ENCODE data around the gene CACNA2D3.
"Not testable (repeated sequence)": the region's sequence is repeated elsewhere in the genome, so short reads cannot be mapped to it uniquely, and the experiment has no call there.

The CACNA2D3 gene

GRCh38 chr3:55061720-55062034 lies 939.3 kb downstream of the CACNA2D3 start:
- DNase-seq: no peak

- DNase-seq: no peak
Observed at GRCh38 chr3:55064164-55064563, 941.8 kb downstream of the CACNA2D3 start.

- no peak for DNase-seq
Observed at GRCh38 chr3:55065331-55065730, 943.0 kb downstream of the CACNA2D3 start.

GRCh38 chr3:55066551-55067047 lies 944.2 kb downstream of the CACNA2D3 start:
- no peak for DNase-seq

GRCh38 chr3:55069950-55070349 lies 947.6 kb downstream of the CACNA2D3 start:
- no peak for DNase-seq

- DNase-seq: no peak
Observed at GRCh38 chr3:55074796-55075195, 952.4 kb downstream of the CACNA2D3 start.

GRCh38 chr3:55075846-55076245 lies 953.5 kb downstream of the CACNA2D3 start:
- no peak for DNase-seq

- no peak for DNase-seq
Observed at GRCh38 chr3:55077726-55078125, 955.4 kb downstream of the CACNA2D3 start.

- no peak for DNase-seq
Observed at GRCh38 chr3:55078876-55079275, 956.5 kb downstream of the CACNA2D3 start.

- no peak for DNase-seq
Observed at GRCh38 chr3:55085231-55085630, 962.9 kb downstream of the CACNA2D3 start.

GRCh38 chr3:55089211-55089610 lies 966.9 kb downstream of the CACNA2D3 start:
- no peak for DNase-seq

- no peak for DNase-seq
Observed at GRCh38 chr3:55090291-55090690, 967.9 kb downstream of the CACNA2D3 start.

GRCh38 chr3:55090746-55091145 lies 968.4 kb downstream of the CACNA2D3 start:
- DNase-seq: no peak

- no peak for DNase-seq
Observed at GRCh38 chr3:55091381-55092225, 969.3 kb downstream of the CACNA2D3 start.

GRCh38 chr3:55094676-55095075 lies 972.3 kb downstream of the CACNA2D3 start:
- DNase-seq: no peak

- DNase-seq: no peak
Observed at GRCh38 chr3:55097441-55097840, 975.1 kb downstream of the CACNA2D3 start.

- DNase-seq: no peak
Observed at GRCh38 chr3:55105647-55106046, 983.3 kb downstream of the CACNA2D3 start.

- DNase-seq: no peak
Observed at GRCh38 chr3:55107187-55107586, 984.8 kb downstream of the CACNA2D3 start.

GRCh38 chr3:55111906-55112305 lies 989.6 kb downstream of the CACNA2D3 start:
- not testable (repeated sequence) for DNase-seq

- no peak for DNase-seq
Observed at GRCh38 chr3:55118451-55118850, 996.1 kb downstream of the CACNA2D3 start.

- no peak for DNase-seq
Observed at GRCh38 chr3:55119268-55119667, 996.9 kb downstream of the CACNA2D3 start.

GRCh38 chr3:55122312-55122711 lies 1000.0 kb downstream of the CACNA2D3 start:
- DNase-seq: no peak

Data from NCI-H1092 treated with DMSO at 0.1 percent for 48 hours (cell line).